Fibroblast of lung (primary cell): ENCODE measurements around the gene SLC16A14.

Experiments
- EZH2 ChIP-seq: IDR thresholded peaks from 2 replicates; pipeline ENCODE4 v1.5.1; 2012; ENCODE audit warnings: low read length, control low read depth, mild to moderate bottlenecking; ENCODE audit errors: missing control alignments
- TF ChIP-seq, protein P1 (sequence below), 2 donors: IDR thresholded peaks in 1 of 2; conservative IDR thresholded peaks in 1 of 2; 1 replicate in 1 of 2; 2 replicates in 1 of 2; pipeline ENCODE4 v1.5.1; 2011 to 2012; ENCODE audit warnings: low read length in 2 of 2, control low read depth in 1 of 2, inconsistent platforms in 1 of 2, low read depth in 1 of 2, mild to moderate bottlenecking in 1 of 2

DNA sequence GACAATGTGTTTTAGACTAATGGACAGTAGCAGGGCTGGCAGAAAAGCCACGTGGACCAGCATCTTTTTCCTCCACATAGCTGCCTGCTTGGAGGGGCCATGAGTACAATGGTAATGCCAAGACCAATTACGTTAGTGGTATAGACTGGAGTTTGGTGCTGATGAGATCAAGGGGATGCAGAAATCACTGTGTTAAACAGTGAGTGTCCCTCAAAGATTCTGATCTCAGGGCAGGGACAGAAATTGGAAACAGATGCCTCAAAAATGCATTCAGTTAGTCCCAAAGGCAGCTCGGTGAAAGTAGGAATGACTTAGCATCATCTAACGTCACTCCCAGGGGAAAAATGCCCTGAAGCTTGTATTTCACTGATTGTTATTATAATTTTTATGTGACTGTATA is 72.4 kb downstream of the SLC16A14 start:
- TF ChIP-seq, protein P1, sequence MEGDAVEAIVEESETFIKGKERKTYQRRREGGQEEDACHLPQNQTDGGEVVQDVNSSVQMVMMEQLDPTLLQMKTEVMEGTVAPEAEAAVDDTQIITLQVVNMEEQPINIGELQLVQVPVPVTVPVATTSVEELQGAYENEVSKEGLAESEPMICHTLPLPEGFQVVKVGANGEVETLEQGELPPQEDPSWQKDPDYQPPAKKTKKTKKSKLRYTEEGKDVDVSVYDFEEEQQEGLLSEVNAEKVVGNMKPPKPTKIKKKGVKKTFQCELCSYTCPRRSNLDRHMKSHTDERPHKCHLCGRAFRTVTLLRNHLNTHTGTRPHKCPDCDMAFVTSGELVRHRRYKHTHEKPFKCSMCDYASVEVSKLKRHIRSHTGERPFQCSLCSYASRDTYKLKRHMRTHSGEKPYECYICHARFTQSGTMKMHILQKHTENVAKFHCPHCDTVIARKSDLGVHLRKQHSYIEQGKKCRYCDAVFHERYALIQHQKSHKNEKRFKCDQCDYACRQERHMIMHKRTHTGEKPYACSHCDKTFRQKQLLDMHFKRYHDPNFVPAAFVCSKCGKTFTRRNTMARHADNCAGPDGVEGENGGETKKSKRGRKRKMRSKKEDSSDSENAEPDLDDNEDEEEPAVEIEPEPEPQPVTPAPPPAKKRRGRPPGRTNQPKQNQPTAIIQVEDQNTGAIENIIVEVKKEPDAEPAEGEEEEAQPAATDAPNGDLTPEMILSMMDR (conservative IDR thresholded peaks at IDR 0.05 in 1 of 2, IDR thresholded peaks at IDR 0.05 in 1 of 2; ENCODE audit: low read depth in 1 of 2, low read length in 2 of 2), result no peak
- TF ChIP-seq EZH2, result no peak
